ENCODE results near the gene ESPN. TPM values are rescaled to one million over a fixed set of nuclear protein-coding genes. Genes with fewer than 3 reads are reported as not detected.

Gene ESPN
- total RNA-seq, 1 donor from 2014 or later, result 2.7 TPM

GRCh38 chr1:6489383-6489765, 64.8 kb downstream of the ESPN start:
- Histone ChIP-seq H3K36me3 (ENCODE audit: control insufficient read depth, insufficient read depth, low read length) (no peaks in the 10 kb centered on the region), H3K4me3 (ENCODE audit: low read depth, low read length) (no peak overlapping the region), H3K27me3 (ENCODE audit: control insufficient read depth, insufficient read depth, low read length) (no peaks in the 10 kb centered on the region)
- DNase-seq (ENCODE audit: low read depth), result no peak
- TF ChIP-seq CTCF (IDR thresholded peaks at IDR 0.05; ENCODE audit: insufficient read depth, low read length, poor library complexity, severe bottlenecking), result no peak

- H3K36me3 ChIP-seq (ENCODE audit: control insufficient read depth, insufficient read depth, low read length), result no peaks in the 10 kb centered on the region
- no peak for DNase-seq (ENCODE audit: low read depth)
- peak; percentile 97 for TF ChIP-seq CTCF (IDR thresholded peaks at IDR 0.05; ENCODE audit: insufficient read depth, low read length, poor library complexity, severe bottlenecking)
Measured at GRCh38 chr1:6489799-6490180, 65.2 kb downstream of the ESPN start.

GRCh38 chr1:6490181-6491080, 65.9 kb downstream of the ESPN start:
- no peak for TF ChIP-seq CTCF (IDR thresholded peaks at IDR 0.05; ENCODE audit: insufficient read depth, low read length, poor library complexity, severe bottlenecking)
- Histone ChIP-seq H3K27me3 (ENCODE audit: control insufficient read depth, insufficient read depth, low read length) (no peaks in the 10 kb centered on the region), H3K4me3 (ENCODE audit: low read depth, low read length) (peak overlapping the region; percentile 87), H3K36me3 (ENCODE audit: control insufficient read depth, insufficient read depth, low read length) (no peaks in the 10 kb centered on the region)
- DNase-seq (ENCODE audit: low read depth), result no peak

More at GRCh38 chr1:6489799-6490180, 65.2 kb downstream of the ESPN start:
- H3K4me3 ChIP-seq (ENCODE audit: low read depth, low read length), result peak overlapping the region; percentile 87
- H3K27me3 ChIP-seq (ENCODE audit: control insufficient read depth, insufficient read depth, low read length), result no peaks in the 10 kb centered on the region

GRCh38 chr1:6491081-6491449, 66.5 kb downstream of the ESPN start:
- Histone ChIP-seq H3K36me3 (ENCODE audit: control insufficient read depth, insufficient read depth, low read length) (no peaks in the 10 kb centered on the region), H3K4me3 (ENCODE audit: low read depth, low read length) (peak overlapping the region; percentile 87), H3K27me3 (ENCODE audit: control insufficient read depth, insufficient read depth, low read length) (no peaks in the 10 kb centered on the region)
- TF ChIP-seq CTCF (IDR thresholded peaks at IDR 0.05; ENCODE audit: insufficient read depth, low read length, poor library complexity, severe bottlenecking), result no peak
- no peak for DNase-seq (ENCODE audit: low read depth)

GRCh38 chr1:6491480-6491962, 66.9 kb downstream of the ESPN start, which contains the start of gene PLEKHG5:
PLEKHG5 (minus strand) TSS chr1:6491667; CDS start chr1:6477571, 14,096 bp downstream.
- no peak for TF ChIP-seq CTCF (IDR thresholded peaks at IDR 0.05; ENCODE audit: insufficient read depth, low read length, poor library complexity, severe bottlenecking)
- H3K36me3 ChIP-seq (ENCODE audit: control insufficient read depth, insufficient read depth, low read length), result no peaks in the 10 kb centered on the region
- no peak for DNase-seq (ENCODE audit: low read depth)
- peak within 1 kb of the TSS; percentile 87 for H3K4me3 ChIP-seq (ENCODE audit: low read depth, low read length)
- no peaks in the 10 kb centered on the region for H3K27me3 ChIP-seq (ENCODE audit: control insufficient read depth, insufficient read depth, low read length)

Measured in kidney epithelial cell (primary cell).